ENCODE measurements around the gene TMEM178B. TPM values are rescaled to one million over a fixed set of nuclear protein-coding genes. Genes with fewer than 3 reads are reported as not detected.

The TMEM178B gene
- total RNA-seq, 1 experiment from 2014 or later: 0.34 TPM

- DNase-seq (ENCODE audit: low read depth): no peak
Measured at GRCh38 chr7:141519623-141520022, 445.8 kb downstream of the TMEM178B start.

GRCh38 chr7:141522657-141523342 lies 448.9 kb downstream of the TMEM178B start:
- no peak for DNase-seq (ENCODE audit: low read depth)

- no peak for DNase-seq (ENCODE audit: low read depth)
Measured at GRCh38 chr7:141525973-141526514, 452.2 kb downstream of the TMEM178B start.

GRCh38 chr7:141527076-141527475 lies 453.2 kb downstream of the TMEM178B start:
- DNase-seq (ENCODE audit: low read depth): no peak

GRCh38 chr7:141528399-141528798 lies 454.5 kb downstream of the TMEM178B start:
- DNase-seq (ENCODE audit: low read depth): no peak

Other genes starting within 250 kb of the TMEM178B start
- gene BRAF, start 149.1 kb upstream of the TMEM178B start, total RNA-seq (2014; rRNA removed): 10.9 and 13.9 TPM in 2 replicates
- 36.1 and 42.9 TPM in 2 replicates for gene MRPS33, start 59.1 kb upstream of the TMEM178B start, total RNA-seq (2014; rRNA removed)

Measured in LHCN-M2 (cell line).